Activated CD4-positive, alpha-beta T cell treated with anti-CD3 and anti-CD28 coated beads, Interleukin-10, Interleukin-2, amounts not matched to agents 100 ng/mL and 50 ng/mL, durations not matched to agents 16 hours and 8 hours (primary cell): Measurements from ENCODE around the gene BMP6.

Experiments
- DNase-seq: peaks from one replicate; pipeline ENCODE4 v3.0.0-alpha.2; 2020

Gene BMP6

GRCh38 chr6:7833751-7834070 lies 107.8 kb downstream of the BMP6 start:
- no peak for DNase-seq

GRCh38 chr6:7836371-7837026 lies 110.6 kb downstream of the BMP6 start:
- DNase-seq, result no peak

- DNase-seq, result no peak
Observed at GRCh38 chr6:7841781-7842468, 116.0 kb downstream of the BMP6 start.

GRCh38 chr6:7846966-7847818 lies 121.3 kb downstream of the BMP6 start:
- no peak for DNase-seq

GRCh38 chr6:7848229-7848628 lies 122.3 kb downstream of the BMP6 start:
- DNase-seq, result no peak

GRCh38 chr6:7851780-7852179 lies 125.9 kb downstream of the BMP6 start:
- no peak for DNase-seq

- no peak for DNase-seq
Observed at GRCh38 chr6:7859591-7859990, 133.7 kb downstream of the BMP6 start.

GRCh38 chr6:7865781-7866180 lies 139.9 kb downstream of the BMP6 start:
- no peak for DNase-seq

- no peak for DNase-seq
Observed at GRCh38 chr6:7866526-7866925, 140.6 kb downstream of the BMP6 start.

GRCh38 chr6:7868926-7869325 lies 143.0 kb downstream of the BMP6 start:
- no peak for DNase-seq

- no peak for DNase-seq
Observed at GRCh38 chr6:7878401-7878964, 152.6 kb downstream of the BMP6 start.

GRCh38 chr6:7879043-7879442 lies 153.1 kb downstream of the BMP6 start:
- no peak for DNase-seq

GRCh38 chr6:7879579-7879978 lies 153.7 kb downstream of the BMP6 start:
- DNase-seq, result no peak

- DNase-seq, result no peak
Observed at GRCh38 chr6:7879980-7880717, 154.2 kb downstream of the BMP6 start.

- DNase-seq, result no peak
Observed at GRCh38 chr6:7880718-7881107, 154.8 kb downstream of the BMP6 start.

- DNase-seq, result no peak
Observed at GRCh38 chr6:7881765-7882500, 156.0 kb downstream of the BMP6 start.

- DNase-seq, result no peak
Observed at GRCh38 chr6:7882505-7883257, 156.8 kb downstream of the BMP6 start.

GRCh38 chr6:7883381-7883780 lies 157.5 kb downstream of the BMP6 start:
- no peak for DNase-seq

GRCh38 chr6:7886132-7886531 lies 160.2 kb downstream of the BMP6 start:
- DNase-seq, result no peak

GRCh38 chr6:7887278-7887991 lies 161.5 kb downstream of the BMP6 start:
- DNase-seq, result no peak
